Stimulated activated CD4-positive, alpha-beta T cell treated with anti-CD3 and anti-CD28 coated beads, Interleukin-12 subunit alpha, Interleukin-12 subunit beta, amount 100 ng/mL, for 4 hours (primary cell): ENCODE results near the gene WDR41.

Experiments used
- DNase-seq: peaks from one replicate; pipeline ENCODE4 v3.0.0-alpha.2; 2020

WDR41 gene

DNA sequence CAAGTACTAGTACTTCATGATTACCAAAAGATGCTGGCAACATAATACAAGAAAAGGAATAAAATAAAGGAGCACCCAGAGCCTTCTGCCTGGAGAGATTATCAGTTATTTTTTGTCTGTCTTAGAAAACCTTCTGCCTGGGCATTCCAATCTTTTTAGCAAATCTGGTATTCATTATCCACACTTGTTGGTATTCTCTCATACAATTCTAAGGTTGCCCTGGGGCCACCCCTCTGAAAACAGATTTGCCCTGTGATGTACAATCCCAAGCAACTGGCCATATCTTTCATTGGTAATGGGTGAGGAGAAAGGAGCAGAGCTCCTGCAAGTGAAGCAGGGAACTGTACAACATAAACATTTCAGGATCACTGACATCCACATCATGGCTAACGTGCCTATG is 47.8 kb downstream of the WDR41 start:
- no peak for DNase-seq

DNA sequence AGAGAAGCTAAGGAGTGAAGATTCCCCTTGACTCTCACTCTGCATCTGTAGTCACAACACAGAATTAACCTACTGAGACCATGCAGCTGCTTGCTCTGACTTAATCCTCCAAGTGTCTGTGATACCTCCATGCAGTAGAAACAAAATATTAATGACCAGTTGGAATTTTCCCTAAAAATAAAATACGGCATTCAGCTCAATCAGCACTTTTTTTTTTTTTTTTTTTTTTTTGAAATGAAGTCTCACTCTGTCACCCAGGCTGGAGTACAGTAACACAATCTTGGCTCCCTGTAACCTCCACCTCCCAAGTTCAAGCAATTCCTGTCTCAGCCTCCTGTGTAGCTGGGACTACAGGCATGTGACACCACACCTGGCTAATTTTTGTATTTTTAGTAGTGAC is 48.4 kb downstream of the WDR41 start:
- no peak for DNase-seq

DNA sequence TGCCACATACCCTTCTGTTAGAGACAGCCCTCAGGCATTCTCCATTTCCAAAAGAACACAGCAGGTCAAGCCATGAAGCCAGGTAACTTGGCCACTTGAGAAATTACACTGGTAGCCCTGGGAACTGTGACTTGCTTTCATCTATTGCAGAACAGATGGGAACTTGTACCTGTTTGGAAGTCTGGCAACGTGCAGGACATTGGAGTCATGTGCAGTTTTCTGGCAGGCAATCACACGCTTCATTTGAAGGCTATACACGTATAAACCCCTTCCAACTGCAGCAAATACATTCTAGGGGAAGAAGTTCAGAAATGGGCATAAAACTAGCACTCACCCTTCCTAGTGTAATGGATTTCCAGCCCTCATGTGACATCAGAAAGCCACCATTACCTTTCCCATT is 54.0 kb downstream of the WDR41 start:
- no peak for DNase-seq

DNA sequence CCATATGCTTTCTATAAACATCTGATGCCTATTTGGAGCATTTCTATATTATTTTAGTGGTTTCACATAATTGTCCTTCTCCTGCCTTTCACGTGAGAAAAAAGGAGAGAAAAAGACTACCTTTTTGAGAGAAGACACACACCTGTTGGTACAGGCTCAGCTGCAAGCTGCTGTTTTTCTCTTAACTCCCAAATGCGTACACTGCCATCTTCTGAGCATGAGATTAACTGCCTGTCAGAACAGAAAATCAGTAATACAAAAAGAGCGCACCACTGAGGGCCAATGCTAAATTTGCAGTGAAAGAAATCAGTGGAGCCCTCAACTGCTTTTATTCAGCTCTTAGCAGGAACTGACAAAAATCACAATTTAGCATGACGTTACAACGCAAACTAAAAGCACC is 54.9 kb downstream of the WDR41 start:
- no peak for DNase-seq

DNA sequence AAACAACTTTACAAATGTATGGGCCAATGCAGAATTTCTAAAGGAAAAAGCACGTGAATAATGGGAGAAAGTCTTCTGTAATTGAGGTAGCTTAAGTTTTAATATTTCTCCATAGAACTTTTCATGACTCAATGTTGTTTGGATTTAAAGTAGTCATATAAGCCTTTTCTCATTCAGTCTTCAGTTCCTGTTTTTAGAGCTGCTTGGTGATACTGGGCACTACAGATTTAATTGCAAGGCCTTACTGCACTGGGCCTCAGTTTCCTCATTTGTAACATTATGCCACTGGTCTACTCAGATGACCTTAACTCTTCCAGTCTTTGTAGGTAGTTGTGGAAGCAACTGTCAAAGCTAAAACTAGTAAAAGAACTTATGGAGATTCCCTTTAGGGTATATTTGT is 60.4 kb downstream of the WDR41 start:
- no peak for DNase-seq

DNA sequence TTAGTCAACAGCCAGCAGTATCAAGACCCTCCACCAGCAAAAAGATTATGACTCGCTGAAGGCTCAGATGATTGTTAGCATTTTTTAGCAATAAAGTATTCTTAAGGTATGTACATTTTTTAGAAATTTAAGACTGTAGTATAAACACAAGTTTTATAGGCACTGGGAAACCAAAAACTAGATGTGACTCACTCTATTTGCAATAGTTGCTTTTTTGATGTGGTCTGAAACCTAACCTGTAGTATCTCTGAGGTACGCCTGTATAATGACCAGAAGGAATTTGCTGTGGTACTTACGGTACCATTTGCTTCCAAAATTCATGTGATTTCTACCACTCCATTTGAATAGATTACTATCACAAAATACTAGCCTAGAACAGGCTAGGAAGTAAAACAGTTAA is 60.8 kb downstream of the WDR41 start:
- no peak for DNase-seq

DNA sequence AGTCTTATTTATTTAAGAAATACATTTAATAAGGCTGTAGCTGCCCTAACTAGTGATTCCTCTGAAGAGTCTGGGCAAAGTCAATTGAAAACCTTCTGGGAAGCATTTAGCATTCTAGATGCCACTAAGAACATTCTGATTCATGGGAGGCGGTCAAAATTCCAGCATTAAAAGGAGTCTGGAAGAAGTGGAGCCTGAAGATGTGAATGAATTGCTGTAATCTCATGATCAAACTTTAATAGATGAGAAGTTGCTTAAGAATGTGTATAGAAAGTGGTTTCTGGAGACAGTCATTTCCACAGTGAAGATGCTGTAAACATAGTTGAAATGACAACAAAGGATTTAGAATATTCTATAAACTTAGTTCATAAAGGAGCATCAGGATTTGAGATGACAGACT is 61.4 kb downstream of the WDR41 start:
- no peak for DNase-seq

DNA sequence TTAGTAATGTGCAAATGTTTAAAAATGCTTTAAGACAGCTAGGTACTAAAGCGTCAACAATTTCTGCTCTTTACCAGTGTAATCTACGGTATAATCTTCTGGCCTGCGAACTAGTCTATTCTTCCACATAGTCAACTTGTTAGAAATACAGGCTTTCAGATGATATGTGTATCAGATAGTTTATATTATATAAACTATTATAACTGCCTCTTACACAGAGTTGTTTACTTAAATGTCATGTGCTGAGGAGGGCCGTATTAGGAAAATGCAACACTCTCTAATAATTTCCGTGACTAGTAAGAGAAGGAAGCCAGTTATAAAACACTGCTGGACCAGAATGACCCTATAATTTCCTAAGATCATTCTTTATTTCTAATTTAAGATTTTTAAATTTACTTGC is 63.6 kb downstream of the WDR41 start:
- no peak for DNase-seq

DNA sequence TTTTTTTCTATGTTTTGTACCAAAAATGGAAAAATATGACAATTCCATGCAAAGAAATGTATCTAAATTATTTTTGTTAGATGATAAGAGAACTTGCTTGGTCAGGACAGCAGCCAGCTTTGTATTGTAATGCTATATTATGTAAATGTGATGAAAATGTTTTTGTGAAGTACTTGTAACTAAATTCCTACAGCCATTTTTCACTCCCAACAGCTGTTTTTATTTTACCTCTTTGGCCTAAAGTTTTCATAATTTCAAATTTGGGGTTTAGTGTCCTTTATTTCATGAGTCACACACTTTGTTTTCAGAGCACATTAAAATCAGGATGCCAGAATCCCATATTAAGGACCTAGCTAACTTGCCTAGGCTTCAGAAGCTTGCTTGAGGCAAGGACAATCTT is 64.1 kb downstream of the WDR41 start:
- DNase-seq = no peak

DNA sequence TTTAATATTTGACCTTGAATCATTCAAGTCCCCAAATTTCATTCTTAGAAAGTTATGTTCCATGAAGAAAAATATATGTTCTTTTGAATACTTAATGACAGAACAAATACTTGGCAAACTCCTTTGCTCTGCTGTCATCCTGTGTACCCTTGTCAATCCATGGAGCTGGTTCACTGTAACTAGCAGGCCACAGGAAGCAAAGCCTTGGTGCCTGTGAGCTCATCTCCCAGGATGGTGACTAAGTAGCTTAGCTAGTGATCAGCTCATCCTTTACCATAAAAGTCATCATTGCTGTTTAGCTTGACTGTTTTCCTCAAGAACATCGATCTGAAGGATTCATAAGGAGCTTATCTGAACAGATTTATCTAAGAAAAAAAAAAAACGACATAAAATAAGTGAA is 65.4 kb downstream of the WDR41 start:
- no peak for DNase-seq

DNA sequence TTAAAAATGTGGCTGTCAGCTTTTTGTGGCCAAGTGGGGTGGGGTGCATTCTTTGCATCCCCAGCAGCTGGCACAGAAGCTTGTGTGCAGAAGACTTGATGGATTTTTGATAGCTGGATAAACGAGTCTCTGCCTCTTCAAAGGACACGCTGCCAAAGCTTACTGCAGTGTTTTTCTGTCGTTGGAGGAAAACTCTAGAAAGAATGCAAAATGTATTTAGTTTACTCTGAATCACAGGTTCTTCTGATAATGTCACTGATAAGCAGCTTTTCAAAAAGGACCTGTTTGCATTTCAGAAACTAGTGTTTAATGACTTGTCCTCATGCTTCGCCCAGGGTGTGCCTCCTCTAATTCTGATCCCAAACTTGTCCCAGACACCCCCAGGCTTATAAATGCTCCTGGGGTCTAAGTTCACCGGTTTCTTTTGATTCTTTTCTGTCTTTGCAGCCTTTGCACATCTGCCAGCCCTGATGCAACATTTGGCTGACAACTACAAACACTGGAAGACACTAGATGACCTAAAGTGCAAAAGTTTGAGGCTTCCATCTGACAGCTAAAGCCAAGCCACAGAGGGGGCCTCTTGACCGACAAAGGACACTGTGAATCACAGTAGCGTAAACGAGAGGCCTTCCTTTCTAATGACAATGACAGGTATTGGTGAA is 66.0 kb downstream of the WDR41 start:
- no peak for DNase-seq

DNA sequence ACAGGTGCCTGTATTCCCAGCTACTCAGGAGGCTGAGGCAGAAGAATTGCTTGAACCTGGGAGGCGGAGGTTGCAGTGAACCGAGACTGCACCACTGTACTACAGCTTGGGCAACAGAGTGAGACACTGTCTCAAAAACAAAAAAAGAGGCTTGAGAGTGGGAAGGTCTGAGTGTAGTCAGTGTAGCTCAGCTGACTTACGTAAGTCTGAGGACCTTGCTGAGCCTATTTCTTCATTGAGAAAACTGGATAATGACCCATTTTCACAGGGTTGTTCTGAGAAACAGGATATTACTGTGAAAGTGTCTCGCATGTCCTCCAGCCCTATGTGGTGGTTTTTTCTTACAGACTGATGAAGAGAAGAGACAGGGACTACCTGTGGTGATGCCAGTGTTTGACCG is 66.7 kb downstream of the WDR41 start:
- no peak for DNase-seq

DNA sequence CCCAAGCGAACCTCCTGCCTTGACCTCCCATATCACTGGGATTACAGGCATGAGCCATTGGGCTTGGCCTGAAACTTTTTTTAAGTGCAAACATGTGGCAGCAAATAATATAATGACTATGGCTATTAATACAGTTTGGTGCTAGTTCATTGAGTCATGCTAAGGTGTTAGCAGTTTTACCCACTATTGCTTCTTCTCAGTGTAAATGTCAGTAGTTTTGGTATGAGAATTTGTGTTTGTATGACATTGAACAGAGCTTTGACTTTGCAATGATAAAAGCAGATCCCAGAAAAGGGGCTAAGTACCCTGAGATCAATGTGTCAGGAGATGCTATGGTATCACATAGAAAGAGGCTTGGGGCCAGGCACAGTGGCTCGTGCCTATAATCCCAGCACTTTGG is 67.2 kb downstream of the WDR41 start:
- DNase-seq = no peak

DNA sequence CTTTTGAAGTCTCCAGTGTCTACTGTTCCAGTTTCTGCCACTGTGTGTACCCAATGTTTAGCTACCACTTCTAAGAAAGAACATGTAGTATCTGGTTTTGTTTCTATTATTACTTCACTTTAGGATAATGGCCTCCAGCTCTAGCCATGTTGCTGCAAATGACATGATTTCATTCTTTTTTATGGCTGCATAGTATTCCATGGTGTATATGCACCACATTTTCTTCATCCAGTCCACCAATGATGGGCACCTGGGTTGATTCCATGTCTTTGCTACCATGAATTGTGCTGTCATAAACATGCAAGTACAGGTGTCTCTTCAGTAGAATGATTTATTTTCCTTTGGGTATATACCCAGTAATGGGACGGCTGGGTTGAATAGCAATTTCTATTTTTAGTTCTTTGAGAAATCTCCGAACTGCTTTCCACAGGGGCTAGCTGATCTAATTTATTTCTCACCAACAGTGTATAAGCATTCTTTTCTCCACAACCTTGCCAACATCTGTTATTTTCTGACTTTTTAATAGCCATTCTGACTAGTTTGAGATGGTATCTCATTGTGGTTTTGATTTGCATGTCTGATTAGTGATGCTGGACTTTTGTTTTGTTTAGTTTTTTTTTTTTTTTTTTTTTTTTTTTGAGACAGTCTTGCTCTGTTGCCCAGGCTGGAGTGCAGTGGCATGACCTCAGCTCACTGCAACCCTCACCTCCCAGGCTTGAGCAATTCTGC is 68.9 kb downstream of the WDR41 start:
- no peak for DNase-seq

DNA sequence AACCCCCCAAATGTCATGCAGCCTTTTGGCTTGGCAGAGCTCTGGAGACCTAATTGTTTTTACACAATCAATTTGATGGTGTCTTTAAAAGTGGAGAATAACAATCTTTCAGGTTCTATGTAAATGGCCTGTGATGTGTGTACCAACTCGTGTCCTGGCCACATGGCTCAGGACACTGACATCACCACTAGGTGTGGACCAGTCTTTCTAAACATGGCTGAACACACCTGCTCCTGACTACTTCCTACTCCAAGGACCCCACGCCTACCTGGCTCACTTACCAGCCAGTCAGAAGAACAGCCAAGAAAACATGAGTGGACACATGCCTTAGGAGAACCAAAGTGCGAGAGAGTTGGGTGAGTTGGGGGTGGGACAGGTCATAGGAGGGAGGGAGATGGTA is 71.2 kb downstream of the WDR41 start:
- no peak for DNase-seq

DNA sequence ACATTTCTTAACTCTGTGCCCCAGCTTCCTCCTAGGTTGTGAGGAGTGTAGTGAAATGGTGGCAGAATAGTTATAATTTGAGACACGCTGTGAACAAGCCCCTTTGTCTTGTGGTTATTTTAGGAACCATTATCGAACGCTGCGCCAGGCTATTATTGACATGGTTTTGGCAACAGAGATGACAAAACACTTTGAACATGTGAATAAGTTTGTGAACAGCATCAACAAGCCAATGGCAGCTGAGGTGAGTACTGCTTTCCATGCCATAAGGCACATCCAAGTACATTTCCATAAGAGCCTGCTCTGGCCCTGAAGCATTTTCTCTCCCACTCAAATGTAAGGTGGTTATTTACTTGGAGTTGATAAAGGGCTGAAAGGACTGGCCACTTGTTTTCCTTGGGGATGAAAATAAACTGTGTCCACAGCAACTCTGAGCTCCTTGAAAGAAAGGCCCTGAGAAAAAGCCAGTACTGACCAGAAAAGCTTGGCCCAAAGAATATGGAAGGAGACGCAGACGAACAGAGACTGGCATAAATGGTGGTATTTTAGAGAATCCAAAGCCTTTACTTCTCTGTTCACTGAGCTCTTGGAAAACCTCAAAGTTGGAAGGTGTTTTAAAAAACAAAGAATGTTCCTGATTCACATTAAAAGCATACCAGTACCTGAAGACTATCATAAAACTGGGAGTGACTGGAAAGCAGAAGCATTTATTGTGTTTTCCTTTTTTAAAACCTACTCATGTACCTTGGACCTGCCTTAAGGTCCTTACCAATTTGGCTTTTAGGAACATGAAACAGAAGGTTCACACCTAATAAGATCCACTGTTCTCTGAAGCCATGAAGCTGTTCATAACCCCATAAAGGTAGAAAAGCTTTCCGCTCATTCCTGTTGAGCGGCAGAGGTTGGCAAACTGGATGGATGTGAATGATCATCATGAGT is 72.2 kb downstream of the WDR41 start:
- no peak for DNase-seq

DNA sequence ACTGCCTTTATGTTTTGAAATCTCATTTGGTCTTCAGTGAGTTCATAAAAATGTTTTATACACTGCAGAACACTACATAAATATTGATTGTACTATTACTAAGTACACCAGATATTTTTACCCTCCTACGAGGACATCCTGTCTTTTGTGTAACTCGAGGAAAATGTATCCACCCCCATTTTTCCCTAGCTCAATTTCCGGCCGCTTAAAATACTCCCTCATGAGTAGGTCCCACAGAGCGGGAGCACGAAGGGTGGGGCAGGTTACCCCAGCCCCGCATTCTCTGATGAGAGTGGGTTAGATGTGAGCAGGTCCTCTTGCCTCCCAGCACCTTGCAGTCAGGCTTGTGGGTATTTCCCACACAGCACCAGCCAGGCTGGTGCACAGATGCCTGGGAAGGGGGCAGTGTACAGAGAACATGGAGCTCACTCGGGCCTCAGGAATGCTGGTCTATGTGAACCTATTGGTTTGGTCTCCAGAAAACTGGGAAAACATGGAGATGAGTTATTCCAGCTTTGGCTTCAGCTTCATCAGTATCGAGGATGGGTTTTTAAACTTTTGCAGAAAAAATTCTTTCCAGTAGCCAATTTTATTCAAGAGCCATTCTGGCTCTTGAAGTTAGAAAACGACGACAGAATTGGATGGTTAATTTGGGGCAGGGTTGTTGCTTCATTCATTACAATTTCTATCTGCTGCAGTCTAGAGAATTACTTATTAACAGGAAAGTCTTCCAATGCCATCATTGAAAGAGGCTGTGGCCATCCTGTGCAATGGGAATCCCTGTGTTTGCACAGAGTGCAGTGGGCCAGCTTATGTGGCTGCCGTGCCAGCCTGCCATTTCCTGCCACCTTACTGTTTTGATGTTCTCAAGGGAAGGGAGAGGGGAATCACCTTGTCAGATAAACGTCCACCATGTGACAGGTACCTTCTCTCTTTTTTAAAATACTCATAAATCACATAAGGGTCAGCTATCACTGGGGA is 73.2 kb downstream of the WDR41 start:
- DNase-seq = no peak

DNA sequence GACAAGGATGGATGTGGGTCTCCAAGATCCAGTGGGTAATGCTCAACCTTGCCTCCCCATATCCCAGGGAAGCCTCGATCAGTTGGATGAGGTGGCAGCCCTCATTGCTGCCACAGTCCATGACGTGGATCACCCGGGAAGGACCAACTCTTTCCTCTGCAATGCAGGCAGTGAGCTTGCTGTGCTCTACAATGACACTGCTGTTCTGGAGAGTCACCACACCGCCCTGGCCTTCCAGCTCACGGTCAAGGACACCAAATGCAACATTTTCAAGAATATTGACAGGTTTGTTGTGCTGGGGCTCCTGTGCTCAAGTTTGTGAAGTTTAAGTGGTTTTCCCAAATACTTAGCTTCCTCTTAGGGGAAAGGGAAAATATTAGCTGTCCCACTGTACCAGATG is 74.0 kb downstream of the WDR41 start:
- no peak for DNase-seq

DNA sequence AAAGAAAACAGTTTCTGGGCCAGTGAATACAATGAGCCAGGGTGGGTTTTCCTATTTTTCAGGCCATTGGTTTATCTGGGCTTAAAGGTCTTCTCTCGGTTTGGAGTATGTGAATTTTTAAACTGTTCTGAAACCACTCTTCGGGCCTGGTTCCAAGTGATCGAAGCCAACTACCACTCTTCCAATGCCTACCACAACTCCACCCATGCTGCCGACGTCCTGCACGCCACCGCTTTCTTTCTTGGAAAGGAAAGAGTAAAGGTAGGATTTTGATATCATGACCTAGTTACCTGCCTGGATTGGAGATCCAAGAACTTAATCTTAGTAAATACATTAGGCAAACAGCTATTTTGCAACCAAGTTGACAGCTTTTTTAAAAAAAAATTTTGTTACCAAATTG is 79.1 kb downstream of the WDR41 start:
- no peak for DNase-seq

DNA sequence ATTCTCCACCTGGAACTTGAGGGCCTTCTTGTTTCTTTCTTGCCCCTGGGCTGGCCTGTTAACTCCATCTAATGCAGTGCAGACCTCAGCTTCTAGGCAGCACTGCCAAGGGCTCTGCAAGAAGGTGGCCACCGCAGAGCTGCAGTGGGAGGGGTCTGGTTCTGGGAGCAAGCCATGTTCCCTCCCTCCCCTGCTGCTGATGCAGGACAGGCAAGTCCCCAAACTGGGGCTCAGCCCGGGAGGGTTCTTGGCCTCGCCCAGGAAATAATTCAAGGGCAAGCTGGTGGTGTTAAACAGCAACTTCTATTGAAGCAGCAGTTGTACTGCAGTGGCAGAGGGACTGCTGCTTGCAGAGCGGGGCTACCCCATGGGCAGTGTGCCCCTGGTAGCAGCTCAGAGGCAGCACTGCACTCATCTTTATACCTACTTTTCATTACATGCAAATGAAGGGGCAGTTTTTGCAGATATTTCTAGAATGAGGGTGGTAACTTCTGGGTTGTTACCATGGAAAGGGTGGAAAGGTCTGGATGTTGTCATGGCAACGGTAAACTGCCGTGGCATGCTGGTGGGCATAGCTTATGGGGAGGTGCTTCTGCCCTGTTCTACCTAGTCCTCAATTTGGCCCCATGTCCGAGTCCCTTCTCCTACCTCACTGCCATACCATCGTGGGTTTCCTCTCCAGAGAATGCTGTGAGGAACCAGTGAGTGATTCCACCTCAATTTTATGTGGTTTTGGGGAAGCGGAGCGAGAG is 82.1 kb downstream of the WDR41 start:
- no peak for DNase-seq

DNA sequence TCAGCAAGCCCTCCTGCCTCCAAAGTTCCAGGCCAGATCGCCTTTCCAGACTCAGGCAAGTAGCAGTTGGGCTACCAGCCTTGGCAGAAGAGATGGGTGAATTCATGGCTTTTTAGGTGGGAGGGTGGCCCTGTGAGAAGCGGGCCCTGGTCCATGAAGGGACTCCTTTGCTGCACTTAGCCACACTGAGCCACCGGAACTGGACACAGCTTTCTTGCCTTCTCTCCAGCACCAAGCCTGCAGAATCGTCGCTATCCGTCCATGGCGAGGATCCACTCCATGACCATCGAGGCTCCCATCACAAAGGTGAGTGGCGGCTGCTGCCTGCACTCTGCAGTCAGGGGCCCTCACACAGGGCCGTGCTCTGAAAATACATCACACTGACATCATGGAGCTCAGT is 85.0 kb downstream of the WDR41 start:
- no peak for DNase-seq

DNA sequence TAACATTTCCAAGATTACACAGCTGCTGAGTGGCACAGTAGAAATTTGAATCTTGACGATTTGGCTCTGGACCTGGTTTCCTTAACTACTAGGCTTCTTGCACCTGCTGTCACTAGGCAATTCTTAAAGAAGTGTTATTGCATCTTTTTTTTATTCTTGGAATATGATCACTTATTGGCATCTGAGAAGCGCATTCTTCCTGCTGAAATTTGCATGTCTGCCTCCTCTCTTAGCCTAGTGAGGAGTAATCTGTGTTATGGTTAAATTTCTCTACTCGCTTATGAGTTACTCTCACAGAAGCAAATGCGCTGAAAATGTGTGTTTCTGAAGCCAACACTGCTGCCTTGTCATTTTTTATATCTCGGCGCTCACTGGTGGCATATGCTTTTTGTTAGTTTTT is 89.3 kb downstream of the WDR41 start:
- DNase-seq = no peak
